H1 (cell line): ENCODE data around the gene PDZRN3. TPM values are rescaled to one million over a fixed set of nuclear protein-coding genes. Genes with fewer than 3 reads are reported as not detected.

Source experiments
- CTCF ChIA-PET: fragments of 300-600 bp; sonication (Branson Sonifier 250); formaldehyde crosslinking; loops from one replicate; lab custom pipeline; 2021; ENCODE audit not compliant: partially characterized antibody; lab: Charles Lee
- POLR2A ChIA-PET: fragments of 300-600 bp; sonication (Branson Sonifier 250); formaldehyde crosslinking; loops from one replicate; lab custom pipeline; 2021; ENCODE audit warnings: inconsistent platforms; ENCODE audit not compliant: partially characterized antibody; lab: Charles Lee
- DNase-seq, 2 experiments: peaks; one replicate each; pipeline versions ENCODE4 v3.0.0 to v3.0.0-alpha.2; 2010 to 2022; ENCODE audit warnings: low spot score in 2 of 2, low read depth in 1 of 2, mixed read lengths in 1 of 2
- FAIRE-seq: peaks from 2 replicates; lab custom pipeline; 2011; peaks lifted over from hg19 to GRCh38; lab: Jason Lieb, UNC
- H2AFZ ChIP-seq: 2 replicates; pipeline ENCODE4 v1.8.1; 2012; ENCODE audit warnings: low read length, inconsistent platforms
- H2AK5ac ChIP-seq: 2 replicates; pipeline ENCODE4 v1.6.1; 2013; ENCODE audit warnings: low read depth, low read length
- H2BK120ac ChIP-seq: replicated peaks from 2 replicates; pipeline ENCODE3; 2013; ENCODE audit warnings: low read depth, low read length, inconsistent platforms
- H2BK12ac ChIP-seq: 2 replicates; pipeline ENCODE4 v1.6.1; 2013; ENCODE audit warnings: low read depth, low read length
- H2BK15ac ChIP-seq: 2 replicates; pipeline ENCODE4 v1.6.1; 2013; ENCODE audit warnings: low read length
- H2BK20ac ChIP-seq: 2 replicates; pipeline ENCODE4 v1.6.1; 2013; ENCODE audit warnings: low read length
- H2BK5ac ChIP-seq: 2 replicates; pipeline ENCODE4 v1.6.1; 2013; ENCODE audit warnings: low read depth, low read length
- H3K14ac ChIP-seq: 2 replicates; pipeline ENCODE4 v1.6.1; 2013; ENCODE audit warnings: inconsistent platforms; ENCODE audit not compliant: insufficient read length
- H3K18ac ChIP-seq: 2 replicates; pipeline ENCODE4 v1.6.1; 2013; ENCODE audit warnings: low read length; ENCODE audit errors: extremely low read depth
- H3K23ac ChIP-seq: 2 replicates; pipeline ENCODE4 v1.6.1; 2013; ENCODE audit warnings: inconsistent platforms; ENCODE audit not compliant: insufficient read length
- H3K23me2 ChIP-seq: 2 replicates; pipeline ENCODE4 v1.6.1; 2013; ENCODE audit warnings: low read depth, low read length
- H3K27ac ChIP-seq: 2 replicates; pipeline ENCODE4 v1.6.1; 2011; ENCODE audit warnings: low read depth, low read length, inconsistent platforms
- H3K27me3 ChIP-seq, 4 experiments: replicated peaks in 1 of 4; 1 replicate in 1 of 4; 2 replicates in 3 of 4; pipeline versions ENCODE4 v1.6.1 to v1.8.1; 2011 to 2013; ENCODE audit warnings: low read length in 3 of 4, mild to moderate bottlenecking in 3 of 4, inconsistent platforms in 2 of 4, mixed read lengths in 2 of 4, moderate library complexity in 1 of 4; ENCODE audit not compliant: control insufficient read depth in 3 of 4, insufficient read depth in 3 of 4; ENCODE audit errors: extremely low read depth in 1 of 4
- H3K36me3 ChIP-seq, 4 experiments: 2 replicates each; pipeline versions ENCODE4 v1.6.1 to v1.8.1; 2011 to 2013; ENCODE audit warnings: mild to moderate bottlenecking in 4 of 4, low read length in 3 of 4, moderate library complexity in 2 of 4, control low read depth in 1 of 4, inconsistent platforms in 1 of 4; ENCODE audit not compliant: insufficient read depth in 4 of 4, control insufficient read depth in 2 of 4
- H3K4ac ChIP-seq: replicated peaks from 2 replicates; pipeline ENCODE3; 2013; ENCODE audit warnings: low read length, low read depth, mixed read lengths, inconsistent platforms; ENCODE audit not compliant: insufficient read length
- H3K4me1 ChIP-seq, 4 experiments: replicated peaks in 1 of 4; 1 replicate in 1 of 4; 2 replicates in 3 of 4; pipeline versions ENCODE4 v1.6.1 to v1.8.1; 2011 to 2013; ENCODE audit warnings: low read length in 3 of 4, inconsistent platforms in 2 of 4, mixed read lengths in 1 of 4; ENCODE audit not compliant: insufficient read depth in 4 of 4, control insufficient read depth in 3 of 4
- H3K4me2 ChIP-seq, 2 experiments: 2 replicates each; pipeline versions ENCODE4 v1.6.1 to v1.8.1; 2011 to 2013; ENCODE audit warnings: low read depth in 2 of 2, low read length in 2 of 2, control low read depth in 1 of 2, inconsistent platforms in 1 of 2, mild to moderate bottlenecking in 1 of 2; ENCODE audit not compliant: insufficient read depth in 1 of 2
- H3K4me3 ChIP-seq, 4 experiments: fragments of 200-600, 300-600 bp in 1 of 4; sonication (generic), shearing (Covaris generic), sonication (Bioruptor Twin) in 1 of 4; 2 replicates each; pipeline versions ENCODE4 v1.5.1 to v1.8.1; 2011 to 2016; ENCODE audit warnings: low read length in 4 of 4, low read depth in 3 of 4, control low read depth in 2 of 4, inconsistent platforms in 2 of 4, mild to moderate bottlenecking in 2 of 4, mixed read lengths in 1 of 4, moderate library complexity in 1 of 4; ENCODE audit not compliant: insufficient read depth in 2 of 4; ENCODE audit errors: extremely low read depth in 1 of 4
- H3K56ac ChIP-seq: replicated peaks from 2 replicates; pipeline ENCODE3; 2013; ENCODE audit warnings: low read depth, mild to moderate bottlenecking, mixed read lengths, low read length, inconsistent platforms; ENCODE audit not compliant: insufficient read length
- H3K79me1 ChIP-seq: 2 replicates; pipeline ENCODE4 v1.6.1; 2013; ENCODE audit warnings: low read depth, low read length, control low read depth
- H3K79me2 ChIP-seq, 2 experiments: 2 replicates each; pipeline versions ENCODE4 v1.6.1 to v1.8.1; 2012 to 2013; ENCODE audit warnings: low read length in 2 of 2, mild to moderate bottlenecking in 2 of 2, inconsistent platforms in 1 of 2; ENCODE audit not compliant: insufficient read depth in 2 of 2, control insufficient read depth in 1 of 2
- H3K9ac ChIP-seq, 4 experiments: replicated peaks in 1 of 4; 1 replicate in 1 of 4; 2 replicates in 3 of 4; pipeline versions ENCODE4 v1.6.1 to v1.8.1; 2011 to 2013; ENCODE audit warnings: low read depth in 3 of 4, low read length in 3 of 4, control low read depth in 2 of 4, mild to moderate bottlenecking in 2 of 4, moderate library complexity in 2 of 4, inconsistent platforms in 1 of 4; ENCODE audit errors: extremely low read depth in 1 of 4
- H3K9me3 ChIP-seq, 2 experiments: 2 replicates each; pipeline versions ENCODE4 v1.6.1 to v1.8.1; 2012 to 2013; ENCODE audit warnings: mild to moderate bottlenecking in 2 of 2, moderate library complexity in 2 of 2, control low read depth in 1 of 2, inconsistent platforms in 1 of 2, low read depth in 1 of 2, low read length in 1 of 2, mixed read lengths in 1 of 2; ENCODE audit not compliant: insufficient read depth in 2 of 2
- H4K20me1 ChIP-seq, 2 experiments: replicated peaks in 1 of 2; 2 replicates each; pipeline versions ENCODE3 to v1.8.1; 2011 to 2013; ENCODE audit warnings: inconsistent platforms in 2 of 2, low read length in 2 of 2, mild to moderate bottlenecking in 1 of 2; ENCODE audit not compliant: insufficient read depth in 2 of 2, control insufficient read depth in 1 of 2
- H4K5ac ChIP-seq: 2 replicates; pipeline ENCODE4 v1.6.1; 2013; ENCODE audit warnings: low read length, low read depth, mixed read lengths, inconsistent platforms; ENCODE audit not compliant: insufficient read length
- H4K8ac ChIP-seq: 2 replicates; pipeline ENCODE4 v1.8.0; 2013; ENCODE audit warnings: mild to moderate bottlenecking, moderate library complexity, low read length, inconsistent platforms; ENCODE audit not compliant: insufficient read depth; ENCODE audit errors: extremely low read depth
- H4K91ac ChIP-seq: replicated peaks from 2 replicates; pipeline ENCODE3; 2013; ENCODE audit warnings: low read length, mixed read lengths, inconsistent platforms; ENCODE audit not compliant: insufficient read length
- SUZ12 ChIP-seq: fragments of 200-600 bp; sonication (generic); IDR thresholded peaks from 2 replicates; pipeline ENCODE4 v1.6.1; 2012; ENCODE audit warnings: mild to moderate bottlenecking, inconsistent platforms, low read length, moderate library complexity, mixed read lengths
- WGBS, 2 experiments: shearing (Covaris generic) in 1 of 2; methylation state at CpG; one replicate each; pipeline versions ENCODE4 v1.1.6 to v1.1.7; 2013 to 2015; ENCODE audit warnings: low lambda C conversion rate in 2 of 2, mixed read lengths in 2 of 2, inconsistent platforms in 1 of 2, low coverage in 1 of 2, missing lambda C conversion rate in 1 of 2; ENCODE audit not compliant: insufficient replicate concordance in 2 of 2, insufficient coverage in 1 of 2, insufficient read length in 1 of 2; ENCODE audit errors: extremely low coverage in 1 of 2, missing lambda C conversion rate in 1 of 2; 5-methylcytosine and 5-hydroxymethylcytosine counted together
- polyA plus RNA-seq, 7 experiments: library from polyadenylated mRNA; depleted of rRNA in 3 of 7; stranded (reverse) in 5 of 7; unstranded in 2 of 7; fragments of >200 nt in 5 of 7; fragments of 200-250 nt in 2 of 7; gene quantifications; 1 replicate in 5 of 7; 2 replicates in 1 of 7; 4 replicates in 1 of 7; pipeline versions ENCODE4 v1.2.1 to v1.2.3, GENCODE V29; 2011 to 2013; ENCODE audit warnings: missing spikeins in 2 of 7, mixed read lengths in 2 of 7
- total RNA-seq: library from RNA; stranded (reverse); fragmentation: NEBNext Ultra II Directional; extraction: Animal tissue kit (Norgen Biotek cat#: 25700); gene quantifications from 2 replicates; pipeline ENCODE4 v1.2.1, GENCODE V29; 2021

Gene PDZRN3
- total and polyA plus RNA-seq, 2 of the 8 experiments (the other 6 are each of a cell fraction or from before 2014, with no cell fraction given): 4.2 to 20.5 TPM

- Histone ChIP-seq H2BK5ac (no peak overlapping the region), H2AK5ac (no peak overlapping the region), H3K23ac (no peak overlapping the region), H3K27me3 (no peaks in the 10 kb centered on the region), H3K79me2 (no peaks in the 10 kb centered on the region), H2BK15ac (no peak overlapping the region), H4K91ac (no peak overlapping the region), H2BK12ac (no peak overlapping the region), H3K4me1 (peaks cover 0 to 5% (median 3%) of the 10 kb centered on the region in 4 experiments; a peak in 3 of 7 replicates), H3K9me3 (no peaks in the 10 kb centered on the region), H4K20me1 (peaks cover 0 to 3% of the 10 kb centered on the region in 2 experiments), H3K36me3 (peaks cover 0 to 9% (median 3%) of the 10 kb centered on the region in 4 experiments; a peak in 4 of 8 replicates), H4K5ac (no peak overlapping the region), H3K4me3 (no peak overlapping the region), H3K27ac (no peak overlapping the region), H2BK120ac (no peak overlapping the region), H3K79me1 (no peaks in the 10 kb centered on the region), H3K9ac (no peak overlapping the region), H4K8ac (no peak overlapping the region), H2BK20ac (no peak overlapping the region), H3K4ac (no peak overlapping the region), H3K4me2 (no peak overlapping the region), H3K18ac (no peak overlapping the region), H3K23me2 (no peaks in the 10 kb centered on the region; the same call in 1 of the 2 replicates), H2AFZ (no peak overlapping the region), H3K14ac (no peak overlapping the region), H3K56ac (no peak overlapping the region)
- DNase-seq: no peak
- ChIA-PET POLR2A (no interaction called here), CTCF (no interaction called here)
- no peak for FAIRE-seq
- 85% methylated on average over 3 of the region's 3 CpGs; no CpG with 5 or more reads in 1 of the 2 experiments for WGBS, 2 experiments
- TF ChIP-seq SUZ12: no peak
Measured at GRCh38 chr3:73599605-73600004, 25.1 kb downstream of the PDZRN3 start.
